ENCODE data around the gene FATE1.

FATE1 gene

DNA sequence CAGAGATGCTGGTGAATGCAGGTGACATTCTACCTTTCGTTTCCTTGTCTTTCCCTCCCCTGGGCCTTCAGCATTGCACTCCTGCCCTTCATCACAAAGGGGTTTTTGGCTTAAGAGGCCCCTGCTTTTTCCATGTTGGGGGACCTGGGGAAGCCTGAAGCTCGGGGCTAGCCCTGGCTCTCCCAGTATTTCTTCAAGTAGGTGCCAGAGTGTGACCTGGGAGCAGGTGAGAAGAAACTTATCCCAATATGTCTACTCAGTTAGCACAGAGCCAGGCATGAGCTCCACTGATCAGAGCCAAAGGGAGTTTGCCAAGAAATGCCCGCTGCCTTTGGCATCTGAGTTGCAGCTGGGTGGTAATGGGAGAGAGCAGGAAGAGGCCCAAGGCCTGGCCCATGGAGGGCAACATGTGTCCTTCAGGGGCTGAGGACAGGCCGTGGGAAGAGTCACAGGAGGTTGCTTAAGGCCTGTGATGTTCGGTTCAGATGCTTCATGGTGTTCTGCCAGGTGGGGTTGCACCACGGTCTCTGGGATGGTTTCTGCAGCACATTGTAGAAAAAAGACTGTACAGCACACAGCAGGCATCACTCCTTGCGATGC lies 13.0 kb upstream of the FATE1 start:
- no peak overlapping the region for H3K27ac ChIP-seq (replicated peaks)
- H3K4me3 ChIP-seq (replicated peaks; ENCODE audit: insufficient read depth, low read length) = no peak overlapping the region
- TF ChIP-seq SPI1 (IDR thresholded peaks at IDR 0.05; ENCODE audit: borderline replicate concordance, low read depth) (no peak), GABPA (IDR thresholded peaks at IDR 0.05; ENCODE audit: low read depth) (no peak), POLR2AphosphoS5 (IDR thresholded peaks at IDR 0.05; ENCODE audit: low read depth) (no peak)
- TF ChIP-seq, protein P1, sequence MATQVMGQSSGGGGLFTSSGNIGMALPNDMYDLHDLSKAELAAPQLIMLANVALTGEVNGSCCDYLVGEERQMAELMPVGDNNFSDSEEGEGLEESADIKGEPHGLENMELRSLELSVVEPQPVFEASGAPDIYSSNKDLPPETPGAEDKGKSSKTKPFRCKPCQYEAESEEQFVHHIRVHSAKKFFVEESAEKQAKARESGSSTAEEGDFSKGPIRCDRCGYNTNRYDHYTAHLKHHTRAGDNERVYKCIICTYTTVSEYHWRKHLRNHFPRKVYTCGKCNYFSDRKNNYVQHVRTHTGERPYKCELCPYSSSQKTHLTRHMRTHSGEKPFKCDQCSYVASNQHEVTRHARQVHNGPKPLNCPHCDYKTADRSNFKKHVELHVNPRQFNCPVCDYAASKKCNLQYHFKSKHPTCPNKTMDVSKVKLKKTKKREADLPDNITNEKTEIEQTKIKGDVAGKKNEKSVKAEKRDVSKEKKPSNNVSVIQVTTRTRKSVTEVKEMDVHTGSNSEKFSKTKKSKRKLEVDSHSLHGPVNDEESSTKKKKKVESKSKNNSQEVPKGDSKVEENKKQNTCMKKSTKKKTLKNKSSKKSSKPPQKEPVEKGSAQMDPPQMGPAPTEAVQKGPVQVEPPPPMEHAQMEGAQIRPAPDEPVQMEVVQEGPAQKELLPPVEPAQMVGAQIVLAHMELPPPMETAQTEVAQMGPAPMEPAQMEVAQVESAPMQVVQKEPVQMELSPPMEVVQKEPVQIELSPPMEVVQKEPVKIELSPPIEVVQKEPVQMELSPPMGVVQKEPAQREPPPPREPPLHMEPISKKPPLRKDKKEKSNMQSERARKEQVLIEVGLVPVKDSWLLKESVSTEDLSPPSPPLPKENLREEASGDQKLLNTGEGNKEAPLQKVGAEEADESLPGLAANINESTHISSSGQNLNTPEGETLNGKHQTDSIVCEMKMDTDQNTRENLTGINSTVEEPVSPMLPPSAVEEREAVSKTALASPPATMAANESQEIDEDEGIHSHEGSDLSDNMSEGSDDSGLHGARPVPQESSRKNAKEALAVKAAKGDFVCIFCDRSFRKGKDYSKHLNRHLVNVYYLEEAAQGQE (IDR thresholded peaks at IDR 0.05; ENCODE audit: insufficient replicate concordance, low read depth) = no peak
- TF ChIP-seq, protein P2, sequence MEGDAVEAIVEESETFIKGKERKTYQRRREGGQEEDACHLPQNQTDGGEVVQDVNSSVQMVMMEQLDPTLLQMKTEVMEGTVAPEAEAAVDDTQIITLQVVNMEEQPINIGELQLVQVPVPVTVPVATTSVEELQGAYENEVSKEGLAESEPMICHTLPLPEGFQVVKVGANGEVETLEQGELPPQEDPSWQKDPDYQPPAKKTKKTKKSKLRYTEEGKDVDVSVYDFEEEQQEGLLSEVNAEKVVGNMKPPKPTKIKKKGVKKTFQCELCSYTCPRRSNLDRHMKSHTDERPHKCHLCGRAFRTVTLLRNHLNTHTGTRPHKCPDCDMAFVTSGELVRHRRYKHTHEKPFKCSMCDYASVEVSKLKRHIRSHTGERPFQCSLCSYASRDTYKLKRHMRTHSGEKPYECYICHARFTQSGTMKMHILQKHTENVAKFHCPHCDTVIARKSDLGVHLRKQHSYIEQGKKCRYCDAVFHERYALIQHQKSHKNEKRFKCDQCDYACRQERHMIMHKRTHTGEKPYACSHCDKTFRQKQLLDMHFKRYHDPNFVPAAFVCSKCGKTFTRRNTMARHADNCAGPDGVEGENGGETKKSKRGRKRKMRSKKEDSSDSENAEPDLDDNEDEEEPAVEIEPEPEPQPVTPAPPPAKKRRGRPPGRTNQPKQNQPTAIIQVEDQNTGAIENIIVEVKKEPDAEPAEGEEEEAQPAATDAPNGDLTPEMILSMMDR (IDR thresholded peaks at IDR 0.05; ENCODE audit: insufficient read depth, low read length) = no peak
- no peaks in the 10 kb centered on the region for H3K27me3 ChIP-seq (ENCODE audit: insufficient read depth, poor library complexity, severe bottlenecking)
- no peak for DNase-seq (ENCODE audit: low read depth in 1 of 2, low spot score in 1 of 2)

DNA sequence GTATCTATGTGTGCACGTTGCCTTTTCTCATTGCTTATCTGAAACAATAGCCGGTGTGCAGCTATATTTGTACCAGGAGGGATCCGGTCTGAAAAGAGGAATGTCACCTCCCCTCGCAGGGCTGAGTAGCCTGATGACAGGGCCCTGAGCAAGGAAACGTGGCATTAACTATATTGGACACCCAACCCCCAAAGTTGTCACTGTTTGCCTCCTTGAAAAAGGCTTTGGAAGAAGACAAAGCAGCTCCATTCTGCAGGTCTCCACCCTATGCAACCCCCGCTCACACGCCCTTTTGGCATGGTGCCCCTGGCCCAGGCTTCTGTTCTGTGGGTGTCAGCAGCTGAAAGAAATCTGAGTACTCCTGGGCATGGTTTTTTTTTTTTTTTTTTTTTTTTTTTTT lies 12.3 kb upstream of the FATE1 start:
- H3K4me3 ChIP-seq (replicated peaks; ENCODE audit: insufficient read depth, low read length) = no peak overlapping the region
- TF ChIP-seq SPI1 (IDR thresholded peaks at IDR 0.05; ENCODE audit: borderline replicate concordance, low read depth) (no peak), POLR2AphosphoS5 (IDR thresholded peaks at IDR 0.05; ENCODE audit: low read depth) (no peak), GABPA (IDR thresholded peaks at IDR 0.05; ENCODE audit: low read depth) (no peak)
- TF ChIP-seq, protein P2 (IDR thresholded peaks at IDR 0.05; ENCODE audit: insufficient read depth, low read length) = no peak
- TF ChIP-seq, protein P1 (IDR thresholded peaks at IDR 0.05; ENCODE audit: insufficient replicate concordance, low read depth) = no peak
- no peak for DNase-seq (ENCODE audit: low read depth in 1 of 2, low spot score in 1 of 2)
- no peak overlapping the region for H3K27ac ChIP-seq (replicated peaks)
- H3K27me3 ChIP-seq (ENCODE audit: insufficient read depth, poor library complexity, severe bottlenecking) = no peaks in the 10 kb centered on the region

DNA sequence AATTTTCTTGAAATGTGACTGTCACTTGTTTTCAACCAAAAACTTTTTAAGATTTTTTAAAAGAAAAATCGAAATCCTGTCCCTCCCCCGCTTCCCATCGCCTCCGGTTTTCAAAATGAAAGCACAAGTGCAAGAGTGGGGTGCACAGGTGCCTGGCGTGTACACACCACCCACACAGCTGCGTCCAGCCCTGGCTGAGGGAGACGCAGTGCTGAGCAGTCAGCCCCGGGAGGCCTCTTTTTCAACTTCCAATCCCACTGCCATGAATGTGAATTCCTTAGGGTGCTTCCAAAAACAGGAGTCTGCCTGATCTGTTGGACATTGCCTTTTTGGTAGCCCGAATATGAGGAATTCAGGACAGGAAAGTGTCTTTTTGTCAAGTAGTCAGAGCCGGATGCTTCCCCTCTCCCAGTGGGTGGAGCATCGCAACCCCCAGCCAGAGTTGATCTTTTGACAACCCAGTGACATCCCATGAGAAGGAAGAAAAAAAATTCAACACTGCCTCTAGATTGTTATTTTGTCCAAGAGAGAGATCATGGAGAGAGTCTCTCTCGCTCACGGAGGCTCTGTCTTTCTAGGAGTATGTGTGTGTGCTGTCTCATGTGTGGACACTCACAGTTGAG lies 11.7 kb upstream of the FATE1 start:
- TF ChIP-seq, protein P1 (IDR thresholded peaks at IDR 0.05; ENCODE audit: insufficient replicate concordance, low read depth) = no peak
- TF ChIP-seq, protein P2 (IDR thresholded peaks at IDR 0.05; ENCODE audit: insufficient read depth, low read length) = no peak
- TF ChIP-seq POLR2AphosphoS5 (IDR thresholded peaks at IDR 0.05; ENCODE audit: low read depth) (no peak), SPI1 (IDR thresholded peaks at IDR 0.05; ENCODE audit: borderline replicate concordance, low read depth) (no peak), GABPA (IDR thresholded peaks at IDR 0.05; ENCODE audit: low read depth) (no peak)
- DNase-seq (ENCODE audit: low read depth in 1 of 2, low spot score in 1 of 2) = no peak

More for the DNA sequence above, 11.7 kb upstream of the FATE1 start:
- H3K27me3 ChIP-seq (ENCODE audit: insufficient read depth, poor library complexity, severe bottlenecking) = no peaks in the 10 kb centered on the region
- H3K27ac ChIP-seq (replicated peaks) = no peak overlapping the region
- H3K4me3 ChIP-seq (replicated peaks; ENCODE audit: insufficient read depth, low read length) = no peak overlapping the region
